HG02852 (cell line): ENCODE results near the gene EPHA1.
"Not testable (repeated sequence)": the region's sequence is repeated elsewhere in the genome, so short reads cannot be mapped to it uniquely, and the experiment has no call there.

ENCODE experiments used
- ATAC-seq: cut with Tn5 transposase; IDR thresholded peaks from one replicate; pipeline ENCODE4 v1.9.1; 2021; ENCODE audit warnings: mild to moderate bottlenecking, moderate library complexity; ENCODE audit not compliant: unreplicated experiment

Gene EPHA1

GRCh38 chr7:143406002-143406357 is 2.7 kb downstream of the EPHA1 start:
- no peak for ATAC-seq

GRCh38 chr7:143405173-143406001 is 3.3 kb downstream of the EPHA1 start:
- ATAC-seq: no peak

GRCh38 chr7:143402233-143402632 is 6.4 kb downstream of the EPHA1 start:
- ATAC-seq: not testable (repeated sequence)

- no peak for ATAC-seq
Observed at GRCh38 chr7:143401265-143401664, 7.4 kb downstream of the EPHA1 start.

- no peak for ATAC-seq
Observed at GRCh38 chr7:143399642-143400041, 9.0 kb downstream of the EPHA1 start.

- no peak for ATAC-seq
Observed at GRCh38 chr7:143399151-143399550, 9.5 kb downstream of the EPHA1 start.

- ATAC-seq: no peak
Observed at GRCh38 chr7:143398616-143399015, 10.0 kb downstream of the EPHA1 start.

GRCh38 chr7:143397710-143398530 is 10.7 kb downstream of the EPHA1 start:
- ATAC-seq: no peak

- ATAC-seq: no peak
Observed at GRCh38 chr7:143396625-143397556, 11.8 kb downstream of the EPHA1 start.

- no peak for ATAC-seq
Observed at GRCh38 chr7:143396182-143396581, 12.5 kb downstream of the EPHA1 start.

- no peak for ATAC-seq
Observed at GRCh38 chr7:143395187-143396149, 13.2 kb downstream of the EPHA1 start.

GRCh38 chr7:143394777-143395176 is 13.9 kb downstream of the EPHA1 start:
- no peak for ATAC-seq

- no peak for ATAC-seq
Observed at GRCh38 chr7:143394068-143394467, 14.6 kb downstream of the EPHA1 start.

GRCh38 chr7:143393267-143394041 is 15.2 kb downstream of the EPHA1 start:
- no peak for ATAC-seq

GRCh38 chr7:143392875-143393266 is 15.8 kb downstream of the EPHA1 start:
- ATAC-seq: no peak

- not testable (repeated sequence) for ATAC-seq
Observed at GRCh38 chr7:143392427-143392826, 16.2 kb downstream of the EPHA1 start.

- no peak for ATAC-seq
Observed at GRCh38 chr7:143391462-143392404, 16.9 kb downstream of the EPHA1 start.

- ATAC-seq: no peak
Observed at GRCh38 chr7:143390773-143391317, 17.8 kb downstream of the EPHA1 start.
